Stimulated activated CD4-positive, alpha-beta T cell treated with anti-CD3 and anti-CD28 coated beads, TNF-alpha, amount 100 ng/mL, for 1 hour (primary cell): ENCODE results near the gene CPNE9.
A peak's percentile ranks its signal among the peaks of the same experiment; 100 is the strongest.
"Not testable (repeated sequence)": the region's sequence is repeated elsewhere in the genome, so short reads cannot be mapped to it uniquely, and the experiment has no call there.

Experiments used
- DNase-seq, 3 donors: peaks; one replicate each; pipeline ENCODE4 v3.0.0-alpha.2; 2020; ENCODE audit warnings: low read depth in 3 of 3, low spot score in 1 of 3

The CPNE9 gene

DNA sequence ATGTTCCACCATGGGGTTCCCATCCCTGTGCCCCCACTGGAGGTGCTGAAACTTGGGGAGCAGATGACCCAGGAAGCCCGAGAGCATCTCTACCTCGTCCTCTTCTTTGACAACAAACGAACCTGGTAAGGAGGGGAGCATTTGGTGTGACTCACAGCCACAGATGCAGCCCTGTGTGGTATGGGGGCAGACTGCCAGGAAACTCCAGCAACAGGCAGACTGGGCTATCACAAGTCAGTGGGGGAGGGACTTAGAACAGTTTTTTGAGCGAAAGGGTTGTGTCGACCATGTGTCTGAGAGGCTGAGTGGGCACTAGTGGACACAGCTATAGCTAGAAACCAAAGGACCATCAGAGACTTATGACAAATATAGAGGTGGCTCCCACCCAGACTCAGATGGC lies 42.7 kb downstream of the CPNE9 start:
- DNase-seq, result no peak

DNA sequence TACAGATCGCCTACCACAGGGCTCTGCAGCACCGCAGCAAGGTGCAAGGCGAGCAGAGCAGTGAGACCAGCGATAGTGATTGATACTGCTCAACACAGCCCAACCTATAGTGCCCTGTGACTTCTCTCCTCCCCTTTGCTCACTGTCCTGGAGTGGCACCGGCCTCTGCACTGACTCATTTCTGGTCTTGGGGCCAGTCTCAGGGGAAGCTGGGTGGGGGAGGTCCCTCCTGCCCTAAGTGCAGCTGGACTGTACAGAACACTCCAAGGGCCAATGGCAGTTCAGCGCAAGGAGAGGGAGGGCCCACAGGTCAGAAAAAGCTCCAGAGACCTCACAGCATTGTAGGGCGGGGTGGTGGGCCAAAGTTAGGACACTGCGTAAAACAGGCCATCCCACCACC lies 43.6 kb downstream of the CPNE9 start:
- DNase-seq, result no peak

DNA sequence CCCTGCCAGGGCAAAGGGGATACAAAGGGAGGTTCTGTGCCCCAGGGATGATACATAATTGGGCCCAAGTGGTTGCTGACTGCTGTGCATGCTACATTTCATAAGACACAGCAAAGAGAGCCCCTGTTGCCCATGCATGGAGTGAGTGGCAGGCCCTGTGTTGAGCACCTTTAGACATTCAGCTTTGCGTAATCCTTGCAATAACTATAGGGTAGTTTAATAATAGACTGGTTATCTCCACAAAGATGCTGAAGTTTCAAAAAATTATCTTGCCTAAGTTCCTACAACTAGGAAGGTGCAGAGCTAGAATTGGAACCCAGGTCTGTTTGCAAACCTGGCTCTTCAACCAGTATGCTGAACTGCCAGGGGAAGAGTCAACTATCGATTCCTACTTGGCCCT lies 44.4 kb downstream of the CPNE9 start:
- no peak for DNase-seq

DNA sequence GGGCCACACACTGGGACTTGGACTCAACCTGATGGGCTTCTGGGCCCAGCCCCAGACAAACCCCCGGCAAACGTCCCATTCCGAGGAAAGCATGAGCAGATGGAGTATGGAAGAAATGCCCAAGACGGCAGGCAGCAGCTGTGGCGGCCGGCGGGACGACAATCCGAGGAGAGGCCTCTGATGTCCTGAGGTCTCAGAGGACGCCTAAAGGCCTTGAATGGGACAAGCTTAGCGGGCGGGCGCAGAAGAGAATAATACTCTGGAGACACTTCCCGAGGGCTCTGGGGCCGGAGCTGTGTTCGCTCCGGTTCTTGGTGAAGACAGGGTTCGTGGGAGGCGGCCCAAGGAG lies 45.6 kb downstream of the CPNE9 start:
- no peak for DNase-seq

DNA sequence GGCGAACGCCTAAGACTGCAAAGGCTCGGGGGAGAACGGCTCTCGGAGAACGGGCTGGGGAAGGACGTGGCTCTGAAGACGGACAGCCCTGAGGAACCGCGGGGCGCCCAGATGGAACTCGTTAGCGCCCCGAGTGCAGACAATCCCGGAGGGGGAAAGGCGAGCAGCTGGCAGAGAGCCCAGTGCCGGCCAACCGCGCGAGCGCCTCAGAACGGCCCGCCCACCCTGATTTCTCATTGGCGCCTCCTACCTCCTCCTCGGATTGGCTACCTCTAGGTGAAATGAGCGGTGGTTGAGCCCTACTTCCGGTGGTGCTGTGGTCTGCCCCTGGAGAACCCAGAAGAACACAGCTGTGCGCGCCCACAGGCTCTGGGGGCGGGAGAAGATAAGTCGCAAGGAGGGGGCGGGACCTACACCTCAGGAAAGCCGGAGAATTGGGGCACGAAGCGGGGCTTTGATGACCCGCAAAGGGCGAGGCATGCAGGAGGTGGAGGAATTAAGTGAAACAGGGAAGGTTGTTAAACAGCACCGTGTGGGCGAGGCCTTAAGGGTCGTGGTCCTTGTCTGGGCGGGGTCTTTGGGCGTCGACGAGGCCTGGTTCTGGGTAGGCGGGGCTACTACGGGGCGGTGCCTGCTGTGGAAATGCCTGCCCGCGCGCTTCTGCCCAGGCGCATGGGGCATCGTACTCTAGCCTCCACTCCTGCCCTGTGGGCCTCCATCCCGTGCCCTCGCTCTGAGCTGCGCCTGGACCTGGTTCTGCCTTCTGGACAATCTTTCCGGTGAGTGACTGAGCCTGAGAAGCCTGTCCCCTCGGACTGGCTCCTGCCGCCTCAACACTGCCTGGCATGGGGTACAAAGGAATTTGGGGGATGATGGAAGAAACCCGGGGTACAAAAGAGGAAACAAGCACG lies 46.3 kb downstream of the CPNE9 start, which contains the start of gene OGG1:
OGG1 (plus strand) TSS at position 308 of the 911 bp plus-strand sequence; CDS start at position 643, 335 bp downstream.
- DNase-seq, result peak; percentile 81 to 83 (median 81)

DNA sequence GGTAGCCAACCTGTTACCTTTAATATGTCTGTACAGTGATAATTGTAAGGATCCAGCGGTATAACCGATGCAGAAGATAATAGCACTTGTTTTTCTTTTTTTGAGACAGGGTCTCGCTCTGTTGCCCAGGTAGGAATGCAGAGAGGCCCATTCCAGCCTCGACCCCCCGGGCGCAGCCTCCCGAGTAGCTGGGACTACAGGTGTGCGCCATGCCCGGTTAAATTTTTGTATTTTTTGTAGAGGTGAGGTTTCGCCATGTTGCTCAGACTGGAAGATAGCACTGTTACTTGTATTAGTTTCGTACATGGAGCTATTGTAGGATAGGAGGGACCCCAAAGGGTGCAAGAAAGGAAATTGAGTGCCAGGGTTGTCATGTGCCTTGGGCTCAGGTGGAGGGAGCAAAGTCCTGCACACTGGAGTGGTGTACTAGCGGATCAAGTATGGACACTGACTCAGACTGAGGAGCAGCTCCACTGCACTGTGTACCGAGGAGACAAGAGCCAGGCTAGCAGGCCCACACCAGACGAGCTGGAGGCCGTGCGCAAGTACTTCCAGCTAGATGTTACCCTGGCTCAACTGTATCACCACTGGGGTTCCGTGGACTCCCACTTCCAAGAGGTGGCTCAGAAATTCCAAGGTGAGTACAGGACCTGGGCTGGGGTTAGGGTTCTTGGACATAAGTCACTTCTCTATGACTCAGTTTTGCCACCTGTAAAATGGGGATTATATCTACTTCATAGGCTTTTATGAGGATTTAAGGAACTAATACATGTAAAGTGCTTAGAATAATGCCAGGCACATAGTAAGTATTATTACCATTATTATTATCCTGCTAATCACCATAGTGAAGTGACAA lies 47.2 kb downstream of the CPNE9 start:
- no peak for DNase-seq

DNA sequence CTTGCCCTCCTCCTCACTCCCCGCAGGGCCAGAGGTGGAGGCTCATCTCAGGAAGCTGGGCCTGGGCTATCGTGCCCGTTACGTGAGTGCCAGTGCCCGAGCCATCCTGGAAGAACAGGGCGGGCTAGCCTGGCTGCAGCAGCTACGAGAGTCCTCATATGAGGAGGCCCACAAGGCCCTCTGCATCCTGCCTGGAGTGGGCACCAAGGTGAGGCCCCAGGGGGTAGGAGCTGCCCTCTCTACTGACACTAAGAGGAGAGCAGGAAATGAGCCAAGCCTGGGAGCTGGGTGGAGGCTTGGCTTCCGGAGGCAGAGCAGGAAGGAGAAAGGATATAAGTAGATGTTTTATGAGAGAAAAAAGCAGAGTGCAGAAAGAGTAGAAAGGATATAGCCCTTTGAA lies 51.0 kb downstream of the CPNE9 start:
- DNase-seq, result no peak

DNA sequence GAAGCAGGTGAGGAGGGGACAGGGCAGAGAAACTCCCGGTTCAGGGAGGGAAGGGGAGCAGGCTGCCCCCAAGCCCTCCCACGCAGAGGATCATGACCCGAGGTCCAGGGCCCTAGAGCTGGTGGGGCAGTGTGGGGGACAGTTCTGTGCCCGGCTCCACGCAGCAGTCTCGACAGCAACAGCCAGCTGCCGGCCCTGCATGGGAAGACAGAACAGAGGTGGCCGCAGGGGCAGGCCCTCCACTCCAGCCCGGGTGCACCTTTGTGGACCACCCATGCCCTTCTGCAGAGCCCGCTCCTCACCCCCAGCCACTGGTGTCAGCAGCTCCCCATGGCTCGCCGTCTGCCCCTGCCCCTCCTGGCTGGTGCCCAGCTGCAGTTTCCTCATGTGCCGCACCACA lies 53.8 kb downstream of the CPNE9 start:
- DNase-seq, result no peak

DNA sequence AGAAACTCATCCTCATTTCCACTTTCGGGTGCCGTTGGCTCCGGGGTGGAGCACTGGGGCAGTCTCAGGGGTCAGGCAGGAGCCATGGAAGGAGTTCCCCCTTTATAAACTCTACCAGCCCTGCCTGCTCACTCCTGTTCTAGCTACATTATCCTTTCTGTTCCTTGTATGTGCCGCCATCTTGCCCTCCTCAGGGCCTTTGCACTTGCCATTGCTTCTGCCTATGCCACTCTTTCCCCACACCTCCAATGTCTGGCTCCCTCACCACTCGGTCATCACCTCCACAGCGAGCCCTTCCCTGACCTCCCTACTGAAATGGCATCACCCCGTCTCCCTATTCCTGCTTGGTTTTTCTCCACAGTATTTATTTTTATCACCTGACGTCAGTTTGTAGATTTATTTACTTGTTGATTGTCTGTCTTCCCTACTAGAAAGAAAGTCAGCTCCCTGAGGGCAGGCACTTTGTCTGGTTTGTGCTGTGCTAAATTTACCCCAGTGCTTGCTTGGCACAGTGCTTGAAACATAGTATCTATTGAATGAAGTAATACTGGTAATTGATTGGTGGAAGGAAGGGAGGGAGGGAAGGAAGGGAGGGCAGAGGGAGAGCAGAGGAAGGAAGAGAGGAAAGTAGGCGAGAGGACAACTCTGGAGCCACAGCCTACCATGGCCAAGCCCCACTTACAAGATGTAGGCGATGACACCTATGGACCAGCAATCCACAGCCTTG lies 57.3 kb downstream of the CPNE9 start:
- no peak for DNase-seq

DNA sequence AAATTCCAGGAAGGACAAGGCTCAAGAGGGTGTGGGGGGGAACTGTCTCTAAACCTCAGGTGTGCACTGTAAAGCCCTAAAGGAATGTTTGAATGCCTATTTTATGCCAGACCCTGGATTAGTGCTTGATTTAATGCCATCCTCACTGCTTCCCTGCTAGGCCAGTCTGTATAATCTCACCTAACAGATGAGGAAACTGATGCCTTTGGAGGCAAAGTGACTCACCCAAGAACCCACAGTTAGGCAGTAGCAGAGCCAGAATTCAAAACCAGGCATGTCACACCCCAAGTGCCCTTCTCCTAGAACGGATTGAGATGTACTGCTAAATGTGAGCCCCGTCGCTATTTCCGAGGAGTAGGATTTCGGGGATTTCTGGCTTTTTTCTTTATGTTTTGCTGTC lies 58.3 kb downstream of the CPNE9 start:
- DNase-seq, result no peak

DNA sequence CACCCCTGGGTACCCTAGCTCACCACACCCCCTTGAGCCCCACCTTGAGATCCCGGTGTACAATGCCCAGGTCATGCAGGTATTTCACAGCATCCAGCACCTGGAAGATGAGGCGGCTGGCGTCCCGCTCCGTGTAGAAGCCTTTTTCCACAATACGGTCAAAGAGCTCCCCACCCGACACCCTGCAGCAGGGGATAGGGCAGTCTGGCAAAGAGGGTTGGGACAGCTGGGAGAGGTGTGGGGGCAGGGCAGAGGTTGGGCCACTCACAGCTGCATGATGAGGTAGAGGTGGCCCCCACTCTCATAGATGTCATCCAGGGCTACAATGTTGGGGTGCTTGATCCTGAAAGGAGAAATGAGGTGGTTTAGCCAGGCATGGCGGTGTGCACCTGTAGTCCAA lies 59.2 kb downstream of the CPNE9 start:
- no peak for DNase-seq

DNA sequence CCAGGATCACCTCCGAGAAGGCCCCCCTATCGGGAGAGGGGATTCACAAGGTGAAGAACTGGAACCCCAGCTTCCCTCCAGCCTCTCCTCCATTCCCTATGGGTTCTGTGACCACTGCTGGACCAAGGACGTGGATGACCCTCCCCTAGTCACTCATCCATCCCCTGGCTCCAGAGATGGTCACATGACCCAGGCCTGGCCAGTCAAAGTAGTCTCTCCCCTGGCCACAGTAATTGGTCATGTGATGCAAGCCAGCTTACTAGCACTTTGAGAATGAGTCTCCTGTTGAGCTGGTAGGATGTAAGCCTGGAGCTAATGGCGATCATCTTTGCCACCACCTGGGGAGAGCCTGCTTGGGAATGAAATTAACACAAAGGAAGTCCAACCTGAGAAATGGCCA lies 62.2 kb downstream of the CPNE9 start:
- DNase-seq, result no peak

DNA sequence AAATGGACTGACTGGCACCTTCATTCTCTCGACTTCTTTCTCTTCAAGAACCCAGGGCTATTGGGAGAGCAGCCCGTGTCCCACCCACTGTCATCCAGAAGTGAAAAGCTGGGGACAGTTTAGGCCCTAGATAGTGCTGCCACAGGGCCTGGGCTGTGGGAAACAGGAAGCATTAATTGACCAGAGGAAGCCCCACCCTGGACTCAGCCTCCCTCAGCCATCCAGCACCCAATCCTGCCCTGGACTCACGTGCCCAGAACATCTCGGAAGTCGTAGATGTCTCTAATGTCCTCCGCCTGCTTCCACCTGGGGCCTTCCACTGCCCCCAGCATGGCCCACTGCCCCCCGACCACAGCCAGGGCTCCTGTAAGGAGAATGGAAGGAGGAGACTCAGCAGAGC lies 63.8 kb downstream of the CPNE9 start:
- no peak for DNase-seq

DNA sequence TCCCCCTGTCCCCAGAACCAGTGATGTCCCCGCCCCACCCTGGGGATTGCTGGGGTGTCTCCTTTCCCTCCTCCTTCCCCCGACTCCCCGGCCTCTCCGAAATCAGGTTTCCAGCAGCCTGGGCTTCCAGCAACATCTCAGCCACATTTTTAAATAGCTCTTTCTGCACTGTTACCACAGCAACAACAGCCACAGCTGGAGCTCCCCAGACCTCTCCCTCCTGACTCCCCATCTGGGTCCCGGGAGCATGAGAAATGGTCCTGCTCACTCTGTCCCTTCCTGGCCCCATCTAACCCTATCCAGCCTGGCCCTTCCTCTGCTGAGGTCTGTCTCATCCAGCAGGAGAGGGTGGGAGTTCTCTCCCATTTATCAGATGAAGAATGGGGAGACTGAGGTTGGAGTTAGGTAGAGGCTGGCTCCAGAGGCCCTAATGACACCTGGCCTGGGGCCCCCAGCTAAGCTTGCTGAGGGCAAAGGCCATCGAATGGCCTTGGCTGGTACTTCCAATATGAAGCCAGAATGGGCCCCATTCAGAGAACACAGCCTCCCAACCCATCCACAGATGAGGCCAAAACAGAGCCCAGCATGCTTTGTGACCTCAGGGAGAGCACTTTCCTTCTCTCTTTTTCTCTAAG lies 64.6 kb downstream of the CPNE9 start:
- no peak for DNase-seq

DNA sequence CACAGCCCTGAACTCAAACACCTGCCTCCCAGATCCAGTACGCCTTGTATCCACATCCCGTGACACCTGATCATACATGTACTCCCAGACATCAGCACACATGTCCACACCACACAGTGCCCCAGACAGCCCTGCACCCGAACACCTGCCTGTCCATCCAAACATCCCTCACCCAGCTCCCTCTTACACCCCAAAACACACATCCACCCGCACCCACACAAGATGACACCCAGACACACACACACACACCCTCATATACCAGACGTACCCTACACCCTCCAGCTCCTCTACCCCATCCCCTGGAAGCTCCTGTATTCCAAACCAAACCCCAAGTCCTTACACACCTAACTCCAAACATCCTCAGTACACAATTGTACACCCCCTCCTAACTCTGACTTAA lies 65.4 kb downstream of the CPNE9 start:
- DNase-seq, result no peak

DNA sequence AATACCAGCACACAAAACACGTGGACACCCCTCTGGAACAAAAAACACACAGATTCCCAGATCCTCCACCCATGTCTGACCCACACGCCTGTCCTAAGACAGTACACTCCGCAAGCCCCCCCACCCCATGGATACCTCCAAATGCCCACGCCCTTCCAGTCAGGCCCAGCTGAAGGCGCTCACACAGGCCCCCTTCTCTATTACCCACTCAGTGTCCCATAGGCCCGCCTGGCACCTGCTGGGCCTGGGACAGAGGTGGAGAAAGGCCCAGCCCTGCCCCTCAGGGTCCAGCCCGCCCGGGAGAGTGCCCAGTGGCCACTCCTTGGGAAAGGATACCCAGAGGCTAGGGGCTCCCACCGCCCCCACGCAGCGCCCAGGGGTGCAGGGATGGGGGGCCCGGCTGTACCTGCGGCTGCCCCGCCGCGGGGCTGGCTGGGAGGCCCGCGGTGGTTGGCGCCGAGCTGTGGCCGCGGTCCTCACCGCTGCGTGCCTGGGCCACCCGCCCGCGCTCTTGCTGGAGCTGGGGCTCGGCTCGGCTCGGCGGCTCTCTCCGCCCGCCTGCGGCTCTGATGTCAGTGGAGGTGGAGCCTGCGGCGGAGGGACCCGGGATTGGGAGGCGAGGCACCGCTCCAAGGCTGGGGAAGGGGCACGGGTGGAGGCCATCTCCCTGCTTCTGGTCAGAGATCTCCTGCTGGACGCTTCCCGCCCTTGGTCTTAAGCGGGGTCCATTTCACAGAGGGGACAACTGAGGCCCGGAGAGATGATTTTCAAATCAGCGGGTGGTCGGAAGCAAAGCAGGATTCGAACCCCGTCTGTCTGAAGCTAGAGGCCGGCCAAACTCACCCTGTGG lies 66.0 kb downstream of the CPNE9 start, which contains the start of gene CAMK1:
CAMK1 (minus strand) TSS at position 522 of the 850 bp plus-strand sequence. CDS start 2,198 bp downstream, outside the sequence.
- peak in 1 of 3 donors; percentile 53 for DNase-seq

DNA sequence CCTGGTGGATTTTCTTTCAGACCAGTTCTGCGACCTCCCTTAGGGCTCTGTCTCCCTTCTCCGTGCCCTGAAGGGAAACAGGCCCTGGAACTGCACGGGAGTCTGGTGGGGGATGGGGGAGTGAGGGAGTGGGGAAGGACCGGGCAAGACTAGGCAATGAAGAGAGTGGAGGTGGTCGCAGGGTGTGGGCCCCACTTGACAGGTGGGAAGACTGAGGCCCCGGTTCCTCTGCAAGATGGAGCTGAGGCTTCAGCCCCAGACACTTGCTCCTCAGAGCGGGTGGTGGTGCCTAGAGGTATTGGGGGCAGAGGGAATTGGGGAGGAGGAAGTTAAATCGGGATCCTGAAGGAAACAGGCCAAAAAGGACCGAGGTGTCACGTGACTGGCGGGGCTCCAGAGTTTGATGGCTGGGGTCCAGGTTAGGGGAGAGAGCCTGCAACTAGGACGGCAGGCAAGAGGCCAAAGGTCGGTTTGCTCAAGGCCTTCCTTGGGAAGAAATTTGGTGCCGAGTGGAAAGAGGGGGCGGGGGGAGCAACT lies 66.7 kb downstream of the CPNE9 start:
- no peak for DNase-seq

DNA sequence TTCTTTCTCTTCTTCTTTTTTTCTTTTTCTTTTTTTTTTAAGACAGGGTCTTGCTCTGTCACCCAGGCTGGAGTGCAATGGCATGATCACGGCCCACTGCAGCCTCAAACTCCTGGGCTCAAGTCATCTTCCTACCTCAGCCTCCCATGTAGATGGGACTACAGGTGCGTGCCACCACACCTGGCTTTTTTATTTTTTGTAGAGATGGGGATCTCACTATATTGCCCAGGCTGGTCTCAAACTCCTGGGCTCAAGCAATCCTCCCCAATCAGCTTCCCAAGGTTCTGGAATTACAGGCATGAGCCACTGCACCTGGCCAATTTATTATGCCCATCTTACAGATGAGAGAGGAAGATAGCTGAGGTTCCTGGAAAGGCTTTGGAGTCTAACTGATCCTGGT lies 67.4 kb downstream of the CPNE9 start:
- not testable (repeated sequence) for DNase-seq

DNA sequence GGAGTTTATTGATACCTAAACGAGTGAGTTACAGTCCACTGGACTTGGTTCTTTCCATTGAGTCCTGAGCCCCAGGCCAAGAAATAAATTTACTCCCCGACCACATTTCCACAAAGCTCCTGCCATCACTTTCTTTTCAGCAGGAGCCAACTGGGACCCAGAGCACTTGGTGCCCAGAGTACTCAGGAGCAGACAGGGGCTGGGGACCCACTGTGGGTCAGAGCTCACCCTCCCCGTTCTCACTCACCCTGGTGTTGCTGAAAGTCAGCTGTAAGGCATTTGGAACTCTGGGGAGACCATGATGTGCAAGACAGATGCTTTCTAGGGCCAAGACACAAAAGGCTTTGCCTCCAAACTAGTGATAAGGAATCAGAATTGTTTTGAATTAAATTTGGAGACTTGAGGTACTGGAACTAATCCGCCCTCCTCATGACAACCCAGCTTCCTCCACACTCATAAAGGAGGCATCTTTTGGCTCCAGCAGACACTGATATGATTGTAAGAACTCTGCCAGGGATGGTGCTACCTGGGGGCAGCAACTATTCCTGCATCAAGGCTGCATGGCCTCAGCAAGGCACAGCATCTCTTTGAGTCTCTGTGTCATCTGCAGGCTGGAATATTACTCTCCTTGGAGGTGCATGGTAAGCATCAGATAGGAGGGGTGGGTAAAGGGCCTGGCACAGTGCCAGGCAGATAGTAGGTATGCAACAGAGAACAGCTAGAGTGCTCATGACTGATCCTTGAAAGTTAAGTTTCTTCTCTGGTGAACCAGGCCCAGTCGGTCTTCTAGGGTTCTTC lies 73.5 kb downstream of the CPNE9 start:
- DNase-seq, result no peak
